ENCODE data around the gene BNC2. TPM values are rescaled to one million over a fixed set of nuclear protein-coding genes. Genes with fewer than 3 reads are reported as not detected.

Gene BNC2, protein sequence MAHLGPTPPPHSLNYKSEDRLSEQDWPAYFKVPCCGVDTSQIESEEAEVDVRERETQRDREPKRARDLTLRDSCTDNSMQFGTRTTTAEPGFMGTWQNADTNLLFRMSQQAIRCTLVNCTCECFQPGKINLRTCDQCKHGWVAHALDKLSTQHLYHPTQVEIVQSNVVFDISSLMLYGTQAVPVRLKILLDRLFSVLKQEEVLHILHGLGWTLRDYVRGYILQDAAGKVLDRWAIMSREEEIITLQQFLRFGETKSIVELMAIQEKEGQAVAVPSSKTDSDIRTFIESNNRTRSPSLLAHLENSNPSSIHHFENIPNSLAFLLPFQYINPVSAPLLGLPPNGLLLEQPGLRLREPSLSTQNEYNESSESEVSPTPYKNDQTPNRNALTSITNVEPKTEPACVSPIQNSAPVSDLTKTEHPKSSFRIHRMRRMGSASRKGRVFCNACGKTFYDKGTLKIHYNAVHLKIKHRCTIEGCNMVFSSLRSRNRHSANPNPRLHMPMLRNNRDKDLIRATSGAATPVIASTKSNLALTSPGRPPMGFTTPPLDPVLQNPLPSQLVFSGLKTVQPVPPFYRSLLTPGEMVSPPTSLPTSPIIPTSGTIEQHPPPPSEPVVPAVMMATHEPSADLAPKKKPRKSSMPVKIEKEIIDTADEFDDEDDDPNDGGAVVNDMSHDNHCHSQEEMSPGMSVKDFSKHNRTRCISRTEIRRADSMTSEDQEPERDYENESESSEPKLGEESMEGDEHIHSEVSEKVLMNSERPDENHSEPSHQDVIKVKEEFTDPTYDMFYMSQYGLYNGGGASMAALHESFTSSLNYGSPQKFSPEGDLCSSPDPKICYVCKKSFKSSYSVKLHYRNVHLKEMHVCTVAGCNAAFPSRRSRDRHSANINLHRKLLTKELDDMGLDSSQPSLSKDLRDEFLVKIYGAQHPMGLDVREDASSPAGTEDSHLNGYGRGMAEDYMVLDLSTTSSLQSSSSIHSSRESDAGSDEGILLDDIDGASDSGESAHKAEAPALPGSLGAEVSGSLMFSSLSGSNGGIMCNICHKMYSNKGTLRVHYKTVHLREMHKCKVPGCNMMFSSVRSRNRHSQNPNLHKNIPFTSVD
- 34.7 and 36.2 TPM in 2 replicates for total RNA-seq
- 27.5 and 39.1 TPM in 2 replicates for polyA plus RNA-seq
- 21.8 and 31.2 TPM in 2 replicates for polyA plus RNA-seq (2012)
- 64.8 and 148 TPM in 2 replicates for polyA minus RNA-seq (ENCODE audit: low replicate concordance)

DNA sequence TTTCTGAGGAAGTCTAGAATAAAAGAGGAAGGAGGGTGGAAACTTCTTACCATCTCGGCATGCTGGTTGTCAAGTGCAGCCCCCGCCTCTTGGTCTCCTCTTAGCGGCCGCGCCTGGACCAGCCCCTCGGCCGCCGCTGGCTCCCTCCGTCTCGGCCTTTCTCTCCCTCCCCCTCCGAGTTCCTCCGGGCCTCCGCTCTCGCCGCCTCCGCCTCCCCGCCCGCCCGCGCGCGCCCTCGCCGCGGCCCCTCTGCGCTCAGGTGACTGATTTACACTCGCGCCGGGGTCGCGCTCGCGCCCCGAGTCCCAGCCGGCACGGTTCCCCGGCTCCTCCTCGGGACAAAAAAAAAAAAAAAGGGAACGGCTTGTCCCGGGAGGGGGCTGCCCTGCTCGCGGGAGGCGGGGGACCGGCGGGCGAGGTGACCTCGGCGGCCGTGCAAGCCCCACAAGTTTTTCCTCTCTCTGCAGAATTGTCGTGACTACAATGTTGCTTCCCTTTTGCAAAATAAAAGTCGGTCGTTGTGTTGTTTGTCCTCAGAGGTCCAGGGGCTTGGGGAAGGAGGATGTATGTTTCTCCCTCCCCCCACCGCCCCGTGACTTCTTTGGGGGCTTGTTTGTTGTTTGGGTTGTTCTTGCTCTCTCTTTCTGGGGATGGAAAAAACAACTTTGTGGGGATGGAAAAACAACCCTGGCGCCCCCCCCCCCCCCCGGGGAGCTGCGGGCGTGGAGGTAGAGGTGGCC, at the start of gene BNC2:
Gene BNC2 (minus strand): TSS at position 75 of the 740 bp plus-strand sequence. CDS start 22 bp downstream, at position 53.
- H2AFZ ChIP-seq (ENCODE audit: low read length) = no peak within 1 kb of the TSS
- H3K9me3 ChIP-seq (ENCODE audit: control insufficient read depth, insufficient read depth, low read depth, low read length) = no peaks in the 10 kb centered on the region
- TF ChIP-seq, protein P1, sequence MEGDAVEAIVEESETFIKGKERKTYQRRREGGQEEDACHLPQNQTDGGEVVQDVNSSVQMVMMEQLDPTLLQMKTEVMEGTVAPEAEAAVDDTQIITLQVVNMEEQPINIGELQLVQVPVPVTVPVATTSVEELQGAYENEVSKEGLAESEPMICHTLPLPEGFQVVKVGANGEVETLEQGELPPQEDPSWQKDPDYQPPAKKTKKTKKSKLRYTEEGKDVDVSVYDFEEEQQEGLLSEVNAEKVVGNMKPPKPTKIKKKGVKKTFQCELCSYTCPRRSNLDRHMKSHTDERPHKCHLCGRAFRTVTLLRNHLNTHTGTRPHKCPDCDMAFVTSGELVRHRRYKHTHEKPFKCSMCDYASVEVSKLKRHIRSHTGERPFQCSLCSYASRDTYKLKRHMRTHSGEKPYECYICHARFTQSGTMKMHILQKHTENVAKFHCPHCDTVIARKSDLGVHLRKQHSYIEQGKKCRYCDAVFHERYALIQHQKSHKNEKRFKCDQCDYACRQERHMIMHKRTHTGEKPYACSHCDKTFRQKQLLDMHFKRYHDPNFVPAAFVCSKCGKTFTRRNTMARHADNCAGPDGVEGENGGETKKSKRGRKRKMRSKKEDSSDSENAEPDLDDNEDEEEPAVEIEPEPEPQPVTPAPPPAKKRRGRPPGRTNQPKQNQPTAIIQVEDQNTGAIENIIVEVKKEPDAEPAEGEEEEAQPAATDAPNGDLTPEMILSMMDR (conservative IDR thresholded peaks at IDR 0.05 in 1 of 2, IDR thresholded peaks at IDR 0.05 in 1 of 2; ENCODE audit: low read depth in 1 of 2, low read length in 2 of 2) = no peak
- no peak for TF ChIP-seq EZH2 (IDR thresholded peaks at IDR 0.05; ENCODE audit: low read length, missing control alignments)
- H4K20me1 ChIP-seq (ENCODE audit: control insufficient read depth, extremely low read depth, insufficient read depth, low read length) = no peaks in the 10 kb centered on the region
- no peaks in the 10 kb centered on the region for H3K36me3 ChIP-seq (ENCODE audit: control insufficient read depth, insufficient read depth, low read length)
- H3K4me2 ChIP-seq (ENCODE audit: extremely low read depth, insufficient read depth, low read length) = peak within 1 kb of the TSS; percentile 90
- H3K27me3 ChIP-seq (ENCODE audit: control insufficient read depth, insufficient read depth, low read length) = no peaks in the 10 kb centered on the region
- peaks cover 2% of the 10 kb centered on the region for H3K4me1 ChIP-seq (ENCODE audit: control insufficient read depth, extremely low read depth, insufficient read depth, low read length)
- peak; percentile 68 to 71 for DNase-seq (ENCODE audit: low read depth in 2 of 2)
- peak within 1 kb of the TSS; percentile 82 for H3K27ac ChIP-seq (ENCODE audit: insufficient read depth, low read length)
- peak within 1 kb of the TSS; percentile 66 to 89 (median 76) for H3K4me3 ChIP-seq (replicated peaks in 1 of 4; ENCODE audit: control extremely low read depth in 1 of 4, insufficient read depth in 1 of 4, low read depth in 3 of 4, low read length in 4 of 4)
- H3K79me2 ChIP-seq (ENCODE audit: control insufficient read depth, insufficient read depth, low read length) = peaks cover 42% of the 10 kb centered on the region
- H3K9ac ChIP-seq (ENCODE audit: insufficient read depth, low read length) = peak within 1 kb of the TSS; percentile 74

DNA sequence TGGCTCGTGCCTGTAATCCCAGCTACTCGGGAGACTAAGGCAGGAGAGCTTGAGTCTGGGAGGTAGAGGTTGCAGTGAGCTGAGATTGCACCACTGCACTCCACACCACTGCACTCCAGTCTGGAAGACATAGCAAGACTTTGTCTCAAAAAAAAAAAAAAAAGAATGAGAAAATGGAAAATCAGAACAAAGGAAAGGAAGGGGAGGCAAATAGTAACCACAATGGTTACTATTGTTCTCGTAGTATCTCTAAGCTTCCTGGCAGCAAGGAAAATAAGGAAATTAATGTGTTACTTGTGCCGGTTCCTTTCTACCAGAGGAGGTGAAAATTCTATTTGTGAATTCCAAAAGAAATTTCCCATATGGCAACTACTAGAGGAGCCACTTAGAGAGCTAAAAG, 48.5 kb upstream of the BNC2 start:
- H3K4me3 ChIP-seq (replicated peaks in 1 of 4; ENCODE audit: control extremely low read depth in 1 of 4, insufficient read depth in 1 of 4, low read depth in 3 of 4, low read length in 4 of 4) = no peak overlapping the region
- no peak overlapping the region for H3K27ac ChIP-seq (ENCODE audit: insufficient read depth, low read length)
- no peaks in the 10 kb centered on the region for H3K4me1 ChIP-seq (ENCODE audit: control insufficient read depth, extremely low read depth, insufficient read depth, low read length)
- H3K9me3 ChIP-seq (ENCODE audit: control insufficient read depth, insufficient read depth, low read depth, low read length) = no peaks in the 10 kb centered on the region
- H3K79me2 ChIP-seq (ENCODE audit: control insufficient read depth, insufficient read depth, low read length) = no peaks in the 10 kb centered on the region
- no peak for TF ChIP-seq EZH2 (IDR thresholded peaks at IDR 0.05; ENCODE audit: low read length, missing control alignments)
- TF ChIP-seq, protein P1 (conservative IDR thresholded peaks at IDR 0.05 in 1 of 2, IDR thresholded peaks at IDR 0.05 in 1 of 2; ENCODE audit: low read depth in 1 of 2, low read length in 2 of 2) = no peak
- H3K9ac ChIP-seq (ENCODE audit: insufficient read depth, low read length) = no peak overlapping the region
- H3K4me2 ChIP-seq (ENCODE audit: extremely low read depth, insufficient read depth, low read length) = no peak overlapping the region
- no peaks in the 10 kb centered on the region for H3K36me3 ChIP-seq (ENCODE audit: control insufficient read depth, insufficient read depth, low read length)
- no peaks in the 10 kb centered on the region for H3K27me3 ChIP-seq (ENCODE audit: control insufficient read depth, insufficient read depth, low read length)
- no peak for DNase-seq (ENCODE audit: low read depth in 2 of 2)
- H4K20me1 ChIP-seq (ENCODE audit: control insufficient read depth, extremely low read depth, insufficient read depth, low read length) = no peaks in the 10 kb centered on the region
- no peak overlapping the region for H2AFZ ChIP-seq (ENCODE audit: low read length)

Data from fibroblast of lung (primary cell).